WTC11 (cell line): ENCODE results near the gene RPP14. TPM values are rescaled to one million over a fixed set of nuclear protein-coding genes. Genes with fewer than 3 reads are reported as not detected.

Source experiments
- ATAC-seq: fragments of 200-7000 bp; cut with Tn5 transposase; 2 replicates; pipeline ENCODE4 v1.10.0; 2021; ENCODE audit warnings: mild to moderate bottlenecking, moderate library complexity
- CTCF ChIA-PET: fragments of 300-600 bp; sonication (Branson Sonifier 250); formaldehyde crosslinking; loops from one replicate; lab custom pipeline; 2021; ENCODE audit warnings: antibody characterized with exemption; lab: Charles Lee
- POLR2A ChIA-PET: fragments of 350-600 bp; sonication (Branson Sonifier 250); formaldehyde crosslinking; loops from one replicate; lab custom pipeline; 2021; ENCODE audit warnings: antibody characterized with exemption; lab: Charles Lee
- DNase-seq: peaks from one replicate; pipeline ENCODE4 v3.0.0; 2021; ENCODE audit warnings: low spot score
- H3K27ac Mint-ChIP-seq: 2 replicates; pipeline ENCODE4 v1.8.0; 2021; ENCODE audit warnings: mixed read lengths
- H3K27me3 Mint-ChIP-seq: 2 replicates; pipeline ENCODE4 v1.8.0; 2021; ENCODE audit warnings: low read depth, mild to moderate bottlenecking, moderate library complexity, mixed read lengths
- H3K36me3 Mint-ChIP-seq: 2 replicates; pipeline ENCODE4 v1.8.0; 2021; ENCODE audit warnings: mixed read lengths
- H3K4me1 Mint-ChIP-seq: 2 replicates; pipeline ENCODE4 v1.8.0; 2022; ENCODE audit warnings: mixed read lengths
- H3K4me3 Mint-ChIP-seq: 2 replicates; pipeline ENCODE4 v1.8.0; 2021; ENCODE audit warnings: mild to moderate bottlenecking, moderate library complexity, mixed read lengths
- H3K9me3 Mint-ChIP-seq: 2 replicates; pipeline ENCODE4 v1.8.0; 2021; ENCODE audit warnings: mixed read lengths
- CREB1 ChIP-seq: sonication (generic); formaldehyde crosslinking; IDR thresholded peaks from 2 replicates; pipeline ENCODE4 v1.8.0; 2023; ENCODE audit warnings: mild to moderate bottlenecking, missing genetic modification reagents
- FOXJ3 ChIP-seq: sonication (generic); formaldehyde crosslinking; IDR thresholded peaks from 2 replicates; pipeline ENCODE4 v1.9.0; 2021; ENCODE audit warnings: missing genetic modification reagents, mild to moderate bottlenecking, borderline replicate concordance
- FOXK1 ChIP-seq: sonication (generic); formaldehyde crosslinking; IDR thresholded peaks from 2 replicates; pipeline ENCODE4 v1.8.0; 2022; ENCODE audit warnings: mild to moderate bottlenecking, moderate library complexity, missing genetic modification reagents
- JAZF1 ChIP-seq: fragments of 250-450 bp; sonication (Bioruptor Pico); IDR thresholded peaks from 2 replicates; pipeline ENCODE4 v1.9.0; 2021; ENCODE audit warnings: moderate library complexity, mild to moderate bottlenecking, inconsistent platforms
- NFATC4 ChIP-seq: fragments of 250-450 bp; sonication (Bioruptor Pico); IDR thresholded peaks from 2 replicates; pipeline ENCODE4 v1.9.0; 2021; ENCODE audit warnings: mild to moderate bottlenecking
- NR3C1 ChIP-seq: sonication (generic); formaldehyde crosslinking; conservative IDR thresholded peaks from 2 replicates; pipeline ENCODE4 v1.8.1; 2023; ENCODE audit warnings: low read depth, mild to moderate bottlenecking, missing genetic modification reagents
- OVOL2 ChIP-seq: fragments of 250-450 bp; sonication (Bioruptor Pico); IDR thresholded peaks from 2 replicates; pipeline ENCODE4 v1.9.0; 2021; ENCODE audit warnings: mild to moderate bottlenecking, borderline replicate concordance
- RORB ChIP-seq: fragments of 250-450 bp; sonication (Bioruptor Pico); IDR thresholded peaks from 2 replicates; pipeline ENCODE4 v1.9.0; 2021; ENCODE audit warnings: mild to moderate bottlenecking
- SP1 ChIP-seq: sonication (generic); formaldehyde crosslinking; conservative IDR thresholded peaks from 2 replicates; pipeline ENCODE4 v1.8.1; 2022; ENCODE audit warnings: missing genetic modification reagents
- ZBTB21 ChIP-seq: sonication (generic); formaldehyde crosslinking; IDR thresholded peaks from 2 replicates; pipeline ENCODE4 v1.8.1; 2023; ENCODE audit warnings: mild to moderate bottlenecking, missing genetic modification reagents, borderline replicate concordance
- ZNF317 ChIP-seq: sonication (generic); formaldehyde crosslinking; IDR thresholded peaks from 2 replicates; pipeline ENCODE4 v1.8.1; 2023; ENCODE audit warnings: low read depth, mild to moderate bottlenecking, moderate library complexity, missing genetic modification reagents, borderline replicate concordance
- ZNF423 ChIP-seq: fragments of 250-450 bp; sonication (Bioruptor Pico); IDR thresholded peaks from 2 replicates; pipeline ENCODE4 v2.1.2; 2022; ENCODE audit warnings: mild to moderate bottlenecking, moderate library complexity
- total RNA-seq: library from RNA; stranded (reverse); gene quantifications from 3 replicates; pipeline ENCODE4 v1.2.3, GENCODE V29; 2021
- TF ChIP-seq, protein P1 (sequence below): sonication (generic); formaldehyde crosslinking; IDR thresholded peaks from 2 replicates; pipeline ENCODE4 v1.8.1; 2023; ENCODE audit warnings: mild to moderate bottlenecking, missing genetic modification reagents, moderate library complexity
- TF ChIP-seq, protein P2 (sequence below): sonication (generic); formaldehyde crosslinking; IDR thresholded peaks from 2 replicates; pipeline ENCODE4 v1.8.1; 2022; ENCODE audit warnings: low read depth, mild to moderate bottlenecking, moderate library complexity, missing genetic modification reagents, borderline replicate concordance
- TF ChIP-seq, protein P3 (sequence below): sonication (generic); formaldehyde crosslinking; IDR thresholded peaks from 2 replicates; pipeline ENCODE4 v1.8.1; 2022; ENCODE audit warnings: missing genetic modification reagents, borderline replicate concordance
- TF ChIP-seq, protein P4 (sequence below): fragments of 250-450 bp; sonication (Bioruptor Pico); conservative IDR thresholded peaks from 2 replicates; pipeline ENCODE4 v1.9.0; 2021; ENCODE audit warnings: mild to moderate bottlenecking
- TF ChIP-seq, protein P5 (sequence below): fragments of 250-450 bp; sonication (Bioruptor Pico); IDR thresholded peaks from 2 replicates; pipeline ENCODE4 v1.9.0; 2021; ENCODE audit warnings: mild to moderate bottlenecking
- TF ChIP-seq, protein P6 (sequence below): sonication (generic); formaldehyde crosslinking; IDR thresholded peaks from 2 replicates; pipeline ENCODE4 v1.8.1; 2023; ENCODE audit warnings: mild to moderate bottlenecking, missing genetic modification reagents
- TF ChIP-seq, protein P7 (sequence below): sonication (generic); formaldehyde crosslinking; IDR thresholded peaks from 2 replicates; pipeline ENCODE4 v1.8.0; 2022; ENCODE audit warnings: mild to moderate bottlenecking, missing genetic modification reagents

RPP14 gene
- total RNA-seq, 1 experiment from 2014 or later, result 17.9 TPM

DNA sequence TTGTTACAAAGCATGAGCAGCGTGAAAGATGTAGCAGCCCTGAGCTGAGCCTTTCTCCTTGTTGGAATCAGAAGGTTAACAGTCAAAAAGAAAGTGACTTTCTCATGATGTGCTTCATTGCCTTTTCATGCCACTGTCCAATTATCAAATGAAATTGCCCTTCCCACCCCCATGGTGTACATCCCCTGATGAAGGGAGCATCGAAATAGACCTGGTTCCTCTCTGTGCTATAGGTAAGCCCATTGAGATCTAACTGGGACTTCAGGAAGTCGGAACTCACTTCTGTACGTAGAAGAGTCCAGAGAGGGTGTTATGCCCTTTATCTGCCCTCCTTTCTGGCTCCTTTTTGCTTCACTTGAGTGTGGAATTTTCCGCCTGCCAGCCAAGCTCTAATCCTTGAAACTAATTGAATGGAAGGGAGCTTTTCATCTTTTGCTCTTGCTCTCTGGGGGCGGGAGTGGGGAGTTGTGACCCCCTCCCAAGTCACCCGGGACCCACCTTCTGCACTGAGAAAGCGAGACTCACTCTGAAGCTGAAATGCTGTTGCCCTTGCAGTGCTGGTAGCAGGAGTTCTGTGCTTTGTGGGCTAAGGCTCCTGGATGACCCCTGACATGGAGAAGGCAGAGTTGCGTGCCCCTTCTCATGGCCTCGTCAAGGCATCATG lies 47.5 kb upstream of the RPP14 start:
- Mint-ChIP-seq H3K36me3 (no peaks in the 10 kb centered on the region), H3K4me1 (no peaks in the 10 kb centered on the region), H3K27me3 (no peaks in the 10 kb centered on the region), H3K4me3 (no peak overlapping the region), H3K9me3 (no peaks in the 10 kb centered on the region), H3K27ac (no peak overlapping the region)
- TF ChIP-seq, protein P1, sequence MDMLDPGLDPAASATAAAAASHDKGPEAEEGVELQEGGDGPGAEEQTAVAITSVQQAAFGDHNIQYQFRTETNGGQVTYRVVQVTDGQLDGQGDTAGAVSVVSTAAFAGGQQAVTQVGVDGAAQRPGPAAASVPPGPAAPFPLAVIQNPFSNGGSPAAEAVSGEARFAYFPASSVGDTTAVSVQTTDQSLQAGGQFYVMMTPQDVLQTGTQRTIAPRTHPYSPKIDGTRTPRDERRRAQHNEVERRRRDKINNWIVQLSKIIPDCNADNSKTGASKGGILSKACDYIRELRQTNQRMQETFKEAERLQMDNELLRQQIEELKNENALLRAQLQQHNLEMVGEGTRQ (CRISPR knock-in tag), result no peak
- TF ChIP-seq FOXK1 (no peak), ZNF423 (CRISPR knock-in tag) (no peak), ZBTB21 (no peak), SP1 (CRISPR knock-in tag) (no peak), JAZF1 (CRISPR knock-in tag) (no peak)
- TF ChIP-seq, protein P2, sequence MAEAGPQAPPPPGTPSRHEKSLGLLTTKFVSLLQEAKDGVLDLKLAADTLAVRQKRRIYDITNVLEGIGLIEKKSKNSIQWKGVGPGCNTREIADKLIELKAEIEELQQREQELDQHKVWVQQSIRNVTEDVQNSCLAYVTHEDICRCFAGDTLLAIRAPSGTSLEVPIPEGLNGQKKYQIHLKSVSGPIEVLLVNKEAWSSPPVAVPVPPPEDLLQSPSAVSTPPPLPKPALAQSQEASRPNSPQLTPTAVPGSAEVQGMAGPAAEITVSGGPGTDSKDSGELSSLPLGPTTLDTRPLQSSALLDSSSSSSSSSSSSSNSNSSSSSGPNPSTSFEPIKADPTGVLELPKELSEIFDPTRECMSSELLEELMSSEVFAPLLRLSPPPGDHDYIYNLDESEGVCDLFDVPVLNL (CRISPR knock-in tag), result no peak
- TF ChIP-seq, protein P3, sequence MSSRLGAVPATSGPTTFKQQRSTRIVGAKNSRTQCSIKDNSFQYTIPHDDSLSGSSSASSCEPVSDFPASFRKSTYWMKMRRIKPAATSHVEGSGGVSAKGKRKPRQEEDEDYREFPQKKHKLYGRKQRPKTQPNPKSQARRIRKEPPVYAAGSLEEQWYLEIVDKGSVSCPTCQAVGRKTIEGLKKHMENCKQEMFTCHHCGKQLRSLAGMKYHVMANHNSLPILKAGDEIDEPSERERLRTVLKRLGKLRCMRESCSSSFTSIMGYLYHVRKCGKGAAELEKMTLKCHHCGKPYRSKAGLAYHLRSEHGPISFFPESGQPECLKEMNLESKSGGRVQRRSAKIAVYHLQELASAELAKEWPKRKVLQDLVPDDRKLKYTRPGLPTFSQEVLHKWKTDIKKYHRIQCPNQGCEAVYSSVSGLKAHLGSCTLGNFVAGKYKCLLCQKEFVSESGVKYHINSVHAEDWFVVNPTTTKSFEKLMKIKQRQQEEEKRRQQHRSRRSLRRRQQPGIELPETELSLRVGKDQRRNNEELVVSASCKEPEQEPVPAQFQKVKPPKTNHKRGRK (CRISPR knock-in tag), result no peak
- no peak for DNase-seq
- no peak for ATAC-seq
- ChIA-PET POLR2A (no interaction called here), CTCF (no interaction called here)

DNA sequence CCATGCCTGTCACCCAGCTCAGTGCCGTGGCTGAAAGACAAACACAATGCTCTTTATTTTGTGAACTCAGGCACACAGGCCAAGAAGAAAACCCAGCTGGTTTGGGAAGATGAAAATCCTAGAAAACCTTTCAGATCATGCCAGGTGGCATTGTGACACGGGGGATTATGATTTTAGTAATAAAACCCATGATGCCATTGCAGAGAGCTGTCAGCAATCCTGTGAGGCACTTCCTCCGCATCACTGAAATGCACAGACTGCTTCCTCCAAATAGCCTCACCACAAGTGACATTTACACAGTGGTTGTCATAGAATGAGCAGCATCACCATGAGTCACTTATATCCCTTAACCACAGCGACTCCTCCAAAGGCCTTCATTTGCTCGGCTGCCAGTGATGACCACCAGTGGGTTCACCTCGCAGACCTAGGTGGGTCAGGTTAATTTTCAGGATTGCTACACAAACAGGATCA lies 45.7 kb upstream of the RPP14 start:
- ChIA-PET CTCF (no interaction called here), POLR2A (no interaction called here)
- Mint-ChIP-seq H3K9me3 (no peaks in the 10 kb centered on the region), H3K4me3 (no peak overlapping the region), H3K27me3 (no peaks in the 10 kb centered on the region), H3K36me3 (no peaks in the 10 kb centered on the region), H3K4me1 (no peaks in the 10 kb centered on the region), H3K27ac (no peak overlapping the region)
- ATAC-seq (no peak), DNase-seq (no peak)
- TF ChIP-seq CREB1, result no peak
- no peak for TF ChIP-seq ZBTB21
- TF ChIP-seq, protein P4, sequence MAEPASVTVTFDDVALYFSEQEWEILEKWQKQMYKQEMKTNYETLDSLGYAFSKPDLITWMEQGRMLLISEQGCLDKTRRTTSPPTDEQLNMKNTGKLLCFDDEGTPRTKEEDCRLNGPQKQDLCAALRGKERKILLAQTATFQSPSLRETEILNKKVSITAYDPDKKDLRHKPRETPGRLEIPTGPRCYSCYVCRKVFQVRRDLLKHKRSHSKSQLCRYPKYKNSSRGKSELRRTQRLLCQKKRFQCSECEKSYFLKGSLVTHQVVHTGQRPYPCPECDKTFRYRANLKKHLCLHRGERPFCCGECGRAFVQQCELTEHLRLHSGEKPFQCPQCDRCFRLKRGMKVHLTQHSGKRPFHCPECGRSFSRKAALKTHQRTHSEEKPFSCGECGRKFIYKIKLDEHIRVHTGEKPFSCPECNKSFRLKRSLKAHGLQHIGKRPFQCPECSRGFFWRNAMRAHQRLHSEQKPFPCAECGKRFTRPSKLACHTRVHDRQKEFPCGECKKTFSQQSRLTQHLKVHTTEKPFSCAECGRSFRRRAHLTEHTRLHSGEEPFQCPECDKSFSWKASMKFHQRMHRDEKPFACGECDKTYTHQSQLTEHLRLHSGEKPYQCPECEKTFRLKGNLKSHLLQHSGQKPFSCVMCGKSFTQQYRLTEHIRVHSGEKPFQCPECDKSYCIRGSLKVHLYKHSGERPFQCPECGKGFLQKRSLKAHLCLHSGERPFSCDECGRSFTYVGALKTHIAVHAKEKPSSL (CRISPR knock-in tag), result no peak
- no peak for TF ChIP-seq NR3C1
- no peak for TF ChIP-seq RORB

DNA sequence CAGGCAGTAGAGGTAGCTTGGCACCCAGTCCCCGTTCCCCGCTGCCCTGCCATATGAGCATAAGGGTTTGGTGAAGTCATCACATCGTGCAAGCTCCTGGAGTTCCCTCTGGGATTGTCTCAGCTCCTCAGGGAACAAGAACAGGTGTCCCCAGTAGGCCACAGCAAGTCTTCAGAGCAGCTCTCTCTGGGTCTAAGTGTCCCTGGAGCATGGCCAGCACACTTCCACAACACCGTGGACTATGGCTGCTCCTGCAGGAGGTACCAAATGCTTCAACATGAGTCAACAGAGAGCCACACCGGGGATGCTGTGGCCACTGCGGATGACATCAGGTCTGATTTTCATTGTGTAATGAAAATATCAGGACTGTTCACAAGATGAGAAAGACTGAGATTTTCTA lies 45.3 kb upstream of the RPP14 start:
- ChIA-PET POLR2A (interaction anchor here (0.6 kb wide), 1 partner anchor 23 kb away, joined by 3 read pairs; the partner anchor contains the start of gene ABHD6), CTCF (no interaction called here)
- DNase-seq, result no peak
- ATAC-seq, result no peak
- Mint-ChIP-seq H3K4me3 (no peak overlapping the region), H3K4me1 (no peaks in the 10 kb centered on the region), H3K27ac (no peak overlapping the region), H3K36me3 (no peaks in the 10 kb centered on the region), H3K9me3 (no peaks in the 10 kb centered on the region), H3K27me3 (no peaks in the 10 kb centered on the region)
- TF ChIP-seq OVOL2, result no peak
- TF ChIP-seq, protein P5, sequence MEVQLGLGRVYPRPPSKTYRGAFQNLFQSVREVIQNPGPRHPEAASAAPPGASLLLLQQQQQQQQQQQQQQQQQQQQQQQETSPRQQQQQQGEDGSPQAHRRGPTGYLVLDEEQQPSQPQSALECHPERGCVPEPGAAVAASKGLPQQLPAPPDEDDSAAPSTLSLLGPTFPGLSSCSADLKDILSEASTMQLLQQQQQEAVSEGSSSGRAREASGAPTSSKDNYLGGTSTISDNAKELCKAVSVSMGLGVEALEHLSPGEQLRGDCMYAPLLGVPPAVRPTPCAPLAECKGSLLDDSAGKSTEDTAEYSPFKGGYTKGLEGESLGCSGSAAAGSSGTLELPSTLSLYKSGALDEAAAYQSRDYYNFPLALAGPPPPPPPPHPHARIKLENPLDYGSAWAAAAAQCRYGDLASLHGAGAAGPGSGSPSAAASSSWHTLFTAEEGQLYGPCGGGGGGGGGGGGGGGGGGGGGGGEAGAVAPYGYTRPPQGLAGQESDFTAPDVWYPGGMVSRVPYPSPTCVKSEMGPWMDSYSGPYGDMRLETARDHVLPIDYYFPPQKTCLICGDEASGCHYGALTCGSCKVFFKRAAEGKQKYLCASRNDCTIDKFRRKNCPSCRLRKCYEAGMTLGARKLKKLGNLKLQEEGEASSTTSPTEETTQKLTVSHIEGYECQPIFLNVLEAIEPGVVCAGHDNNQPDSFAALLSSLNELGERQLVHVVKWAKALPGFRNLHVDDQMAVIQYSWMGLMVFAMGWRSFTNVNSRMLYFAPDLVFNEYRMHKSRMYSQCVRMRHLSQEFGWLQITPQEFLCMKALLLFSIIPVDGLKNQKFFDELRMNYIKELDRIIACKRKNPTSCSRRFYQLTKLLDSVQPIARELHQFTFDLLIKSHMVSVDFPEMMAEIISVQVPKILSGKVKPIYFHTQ, result no peak
- TF ChIP-seq ZNF317 (CRISPR knock-in tag), result no peak
- TF ChIP-seq ZNF423 (CRISPR knock-in tag), result no peak
- TF ChIP-seq, protein P6, sequence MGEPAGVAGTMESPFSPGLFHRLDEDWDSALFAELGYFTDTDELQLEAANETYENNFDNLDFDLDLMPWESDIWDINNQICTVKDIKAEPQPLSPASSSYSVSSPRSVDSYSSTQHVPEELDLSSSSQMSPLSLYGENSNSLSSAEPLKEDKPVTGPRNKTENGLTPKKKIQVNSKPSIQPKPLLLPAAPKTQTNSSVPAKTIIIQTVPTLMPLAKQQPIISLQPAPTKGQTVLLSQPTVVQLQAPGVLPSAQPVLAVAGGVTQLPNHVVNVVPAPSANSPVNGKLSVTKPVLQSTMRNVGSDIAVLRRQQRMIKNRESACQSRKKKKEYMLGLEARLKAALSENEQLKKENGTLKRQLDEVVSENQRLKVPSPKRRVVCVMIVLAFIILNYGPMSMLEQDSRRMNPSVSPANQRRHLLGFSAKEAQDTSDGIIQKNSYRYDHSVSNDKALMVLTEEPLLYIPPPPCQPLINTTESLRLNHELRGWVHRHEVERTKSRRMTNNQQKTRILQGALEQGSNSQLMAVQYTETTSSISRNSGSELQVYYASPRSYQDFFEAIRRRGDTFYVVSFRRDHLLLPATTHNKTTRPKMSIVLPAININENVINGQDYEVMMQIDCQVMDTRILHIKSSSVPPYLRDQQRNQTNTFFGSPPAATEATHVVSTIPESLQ (CRISPR knock-in tag), result no peak
- TF ChIP-seq NFATC4 (CRISPR knock-in tag), result no peak
- TF ChIP-seq FOXJ3, result no peak
- TF ChIP-seq, protein P7, sequence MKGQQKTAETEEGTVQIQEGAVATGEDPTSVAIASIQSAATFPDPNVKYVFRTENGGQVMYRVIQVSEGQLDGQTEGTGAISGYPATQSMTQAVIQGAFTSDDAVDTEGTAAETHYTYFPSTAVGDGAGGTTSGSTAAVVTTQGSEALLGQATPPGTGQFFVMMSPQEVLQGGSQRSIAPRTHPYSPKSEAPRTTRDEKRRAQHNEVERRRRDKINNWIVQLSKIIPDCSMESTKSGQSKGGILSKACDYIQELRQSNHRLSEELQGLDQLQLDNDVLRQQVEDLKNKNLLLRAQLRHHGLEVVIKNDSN (CRISPR knock-in tag), result no peak
